Stimulated activated CD8-positive, alpha-beta memory T cell treated with anti-CD3 and anti-CD28 coated beads, Interleukin-4, amount 100 ng/mL, for 24 hours (primary cell): ENCODE results near the gene C1R.

ENCODE experiments used
- DNase-seq: peaks from one replicate; pipeline ENCODE4 v3.0.0-alpha.2; 2020; ENCODE audit warnings: low read depth

Gene C1R

DNA sequence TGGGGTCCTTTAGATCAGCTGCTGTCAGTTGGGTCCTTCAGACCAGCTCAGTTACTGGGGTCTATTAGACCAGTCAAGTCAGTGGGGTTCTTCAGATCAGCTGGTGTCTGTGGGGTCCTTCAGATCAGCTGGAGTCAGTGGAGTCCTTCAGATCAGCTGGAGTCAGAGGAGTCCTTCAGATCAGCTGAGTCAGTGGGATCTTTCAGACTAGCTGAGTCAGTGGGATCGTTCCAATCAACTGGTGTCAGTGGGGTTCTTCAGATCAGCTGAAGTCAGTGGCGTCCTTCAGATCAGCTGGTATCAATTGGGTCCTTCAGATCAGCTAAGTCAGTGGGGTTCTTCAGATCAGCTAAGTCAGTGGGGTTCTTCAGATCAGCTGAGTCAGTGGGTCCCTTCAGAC is 59.3 kb downstream of the C1R start:
- DNase-seq = no peak

DNA sequence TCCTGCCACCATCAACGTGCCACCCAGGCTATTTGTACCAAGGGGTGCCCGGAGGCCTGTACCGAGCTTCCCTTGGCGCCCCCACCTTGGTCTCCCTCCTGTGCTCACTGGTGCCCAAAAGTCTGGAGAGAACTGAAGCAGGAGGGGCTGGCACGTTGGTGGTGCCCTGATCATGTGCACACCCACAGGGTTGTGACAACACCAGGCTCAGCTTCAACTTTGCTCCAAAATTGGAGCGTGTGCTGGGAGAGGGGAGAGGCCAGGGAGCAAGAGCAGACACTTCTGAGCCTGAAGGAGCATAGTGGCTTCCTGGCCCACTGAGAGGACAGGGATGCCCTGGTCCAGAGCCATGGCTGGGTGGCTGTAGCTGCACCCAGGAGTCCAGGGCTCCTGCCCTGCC is 60.9 kb downstream of the C1R start:
- DNase-seq = no peak
